MM.1S (cell line): ENCODE data around the gene PCP4.

Source experiments
- DNase-seq: peaks from one replicate; pipeline ENCODE4 v3.0.0-alpha.2; 2015
- H2AFZ ChIP-seq: fragments of 300-600 bp; sonication (generic); 2 replicates; pipeline ENCODE4 v1.6.0; 2016; ENCODE audit warnings: antibody characterized with exemption, low read length
- H3F3A ChIP-seq: fragments of 300-600 bp; sonication (generic); 2 replicates; pipeline ENCODE4 v1.6.1; 2016; ENCODE audit warnings: mild to moderate bottlenecking, antibody characterized with exemption, low read length, moderate library complexity, mixed read lengths; ENCODE audit not compliant: insufficient read depth
- H3K27ac ChIP-seq: fragments of 300-600 bp; sonication (generic); 2 replicates; pipeline ENCODE4 v1.5.1; 2016; ENCODE audit warnings: mild to moderate bottlenecking, low read length
- H3K27me3 ChIP-seq: fragments of 300-600 bp; sonication (generic); replicated peaks from 2 replicates; pipeline ENCODE4 v1.6.0; 2016; ENCODE audit warnings: low read length; ENCODE audit not compliant: insufficient read depth
- H3K36me3 ChIP-seq: fragments of 300-600 bp; sonication (generic); replicated peaks from 2 replicates; pipeline ENCODE4 v1.6.1; 2016; ENCODE audit warnings: mild to moderate bottlenecking, low read length, mixed read lengths; ENCODE audit not compliant: insufficient read depth
- H3K4me1 ChIP-seq: fragments of 300-600 bp; sonication (generic); 2 replicates; pipeline ENCODE4 v1.6.1; 2016; ENCODE audit warnings: low read length, mixed read lengths
- H3K4me2 ChIP-seq: fragments of 300-600 bp; sonication (generic); 2 replicates; pipeline ENCODE4 v1.6.0; 2016; ENCODE audit warnings: low read depth, low read length
- H3K4me3 ChIP-seq: fragments of 300-600 bp; sonication (generic); 2 replicates; pipeline ENCODE4 v1.5.1; 2016; ENCODE audit warnings: low read length, mixed read lengths
- H3K79me2 ChIP-seq: fragments of 300-600 bp; sonication (generic); 2 replicates; pipeline ENCODE4 v1.6.1; 2016; ENCODE audit warnings: mixed run types, low read length, mixed read lengths
- H3K9ac ChIP-seq: fragments of 300-600 bp; sonication (generic); 2 replicates; pipeline ENCODE4 v1.6.1; 2016; ENCODE audit warnings: low read length, mixed read lengths
- H3K9me2 ChIP-seq: fragments of 300-600 bp; sonication (generic); replicated peaks from 2 replicates; pipeline ENCODE4 v1.6.1; 2016; ENCODE audit warnings: mild to moderate bottlenecking, low read length, mixed read lengths; ENCODE audit not compliant: insufficient read depth
- H3K9me3 ChIP-seq: fragments of 300-600 bp; sonication (generic); replicated peaks from 2 replicates; pipeline ENCODE4 v1.6.1; 2016; ENCODE audit warnings: mild to moderate bottlenecking, low read length, mixed read lengths; ENCODE audit not compliant: insufficient read depth
- H4K20me1 ChIP-seq: fragments of 300-600 bp; sonication (generic); 2 replicates; pipeline ENCODE4 v1.6.1; 2016; ENCODE audit warnings: mild to moderate bottlenecking, low read length, moderate library complexity, mixed read lengths; ENCODE audit not compliant: insufficient read depth
- EZH2 ChIP-seq: fragments of 300-600 bp; sonication (generic); optimal IDR thresholded peaks from 2 replicates; pipeline ENCODE3; 2017; ENCODE audit warnings: low read depth, mild to moderate bottlenecking, antibody characterized with exemption, low read length, mixed read lengths
- EZH2phosphoT487 ChIP-seq: fragments of 300-600 bp; sonication (generic); IDR thresholded peaks from 2 replicates; pipeline ENCODE4 v1.6.1; 2018; ENCODE audit warnings: antibody characterized with exemption, low read length
- TF ChIP-seq, protein P1 (sequence below): fragments of 300-600 bp; sonication (generic); IDR thresholded peaks from 2 replicates; pipeline ENCODE4 v1.5.1; 2016; ENCODE audit warnings: antibody characterized with exemption, low read length, mixed read lengths

Gene PCP4

DNA sequence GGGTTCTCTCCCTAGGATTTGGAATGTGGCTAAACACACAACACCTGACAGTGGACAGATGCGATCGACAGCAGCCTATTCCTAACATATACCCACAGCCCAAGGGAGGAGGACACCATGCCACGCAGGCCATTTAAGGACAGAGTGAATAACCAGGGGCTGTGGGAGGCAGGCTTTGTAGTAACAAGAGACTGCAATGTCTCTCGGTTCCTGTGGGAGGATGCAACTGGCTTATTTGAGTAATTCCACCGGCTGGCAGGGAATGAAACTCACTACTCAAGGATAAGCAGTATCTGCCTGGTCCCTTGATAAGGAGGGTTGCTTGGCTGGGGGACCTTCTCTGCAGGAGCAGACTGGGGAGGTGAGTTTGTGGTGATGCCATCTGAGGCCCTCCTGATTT lies 109.6 kb downstream of the PCP4 start:
- no peaks in the 10 kb centered on the region for H3K9me3 ChIP-seq
- no peaks in the 10 kb centered on the region for H3K27me3 ChIP-seq
- H3F3A ChIP-seq: peaks cover 81% of the 10 kb centered on the region
- H2AFZ ChIP-seq: no peak overlapping the region
- peaks cover 82% of the 10 kb centered on the region for H3K36me3 ChIP-seq
- H3K4me1 ChIP-seq: peaks cover 82% of the 10 kb centered on the region
- no peak overlapping the region for H3K4me2 ChIP-seq
- no peak for DNase-seq
- no peak overlapping the region for H3K4me3 ChIP-seq
- H3K79me2 ChIP-seq: peaks cover 98% of the 10 kb centered on the region
- TF ChIP-seq, protein P1, sequence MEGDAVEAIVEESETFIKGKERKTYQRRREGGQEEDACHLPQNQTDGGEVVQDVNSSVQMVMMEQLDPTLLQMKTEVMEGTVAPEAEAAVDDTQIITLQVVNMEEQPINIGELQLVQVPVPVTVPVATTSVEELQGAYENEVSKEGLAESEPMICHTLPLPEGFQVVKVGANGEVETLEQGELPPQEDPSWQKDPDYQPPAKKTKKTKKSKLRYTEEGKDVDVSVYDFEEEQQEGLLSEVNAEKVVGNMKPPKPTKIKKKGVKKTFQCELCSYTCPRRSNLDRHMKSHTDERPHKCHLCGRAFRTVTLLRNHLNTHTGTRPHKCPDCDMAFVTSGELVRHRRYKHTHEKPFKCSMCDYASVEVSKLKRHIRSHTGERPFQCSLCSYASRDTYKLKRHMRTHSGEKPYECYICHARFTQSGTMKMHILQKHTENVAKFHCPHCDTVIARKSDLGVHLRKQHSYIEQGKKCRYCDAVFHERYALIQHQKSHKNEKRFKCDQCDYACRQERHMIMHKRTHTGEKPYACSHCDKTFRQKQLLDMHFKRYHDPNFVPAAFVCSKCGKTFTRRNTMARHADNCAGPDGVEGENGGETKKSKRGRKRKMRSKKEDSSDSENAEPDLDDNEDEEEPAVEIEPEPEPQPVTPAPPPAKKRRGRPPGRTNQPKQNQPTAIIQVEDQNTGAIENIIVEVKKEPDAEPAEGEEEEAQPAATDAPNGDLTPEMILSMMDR: no peak
- TF ChIP-seq EZH2 (no peak), EZH2phosphoT487 (no peak)
- H3K27ac ChIP-seq: peak overlapping the region; percentile 0; the same call in 1 of the 2 replicates
- peaks cover 88% of the 10 kb centered on the region for H4K20me1 ChIP-seq
- no peak overlapping the region for H3K9ac ChIP-seq
- no peaks in the 10 kb centered on the region for H3K9me2 ChIP-seq
